Measurements from ENCODE around the gene ALAS1.
"Not testable (repeated sequence)": the region's sequence is repeated elsewhere in the genome, so short reads cannot be mapped to it uniquely, and the experiment has no call there.

The ALAS1 gene

GRCh38 chr3:52197842-52198625 is at the start of gene ALAS1:
TSS of gene ALAS1 (plus strand) at chr3:52198160. CDS start at chr3:52199242, 1,082 bp downstream.
- peak within 1 kb of the TSS; percentile 98 for H3K4me3 Mint-ChIP-seq
- no peaks in the 10 kb centered on the region for H3K27me3 Mint-ChIP-seq
- intact Hi-C loops (cut with micrococcal nuclease): no loop called here
- H3K9me3 Mint-ChIP-seq: no peaks in the 10 kb centered on the region
- peaks cover 36% of the 10 kb centered on the region for H3K36me3 Mint-ChIP-seq (ENCODE audit: low read depth)
- H3K27ac Mint-ChIP-seq: peak within 1 kb of the TSS; percentile 95
- peaks cover 82% of the 10 kb centered on the region for H3K4me1 Mint-ChIP-seq (ENCODE audit: low read depth)

- H3K9me3 Mint-ChIP-seq: no peaks in the 10 kb centered on the region
- H3K4me1 Mint-ChIP-seq (ENCODE audit: low read depth): peaks cover 13% of the 10 kb centered on the region
- no peaks in the 10 kb centered on the region for H3K27me3 Mint-ChIP-seq
- intact Hi-C loops (cut with micrococcal nuclease): no loop called here
- no peak overlapping the region for H3K27ac Mint-ChIP-seq
- H3K4me3 Mint-ChIP-seq: no peak overlapping the region
- peaks cover 26% of the 10 kb centered on the region for H3K36me3 Mint-ChIP-seq (ENCODE audit: low read depth)
Measured at GRCh38 chr3:52149021-52149420, 48.9 kb upstream of the ALAS1 start.

- intact Hi-C loops (cut with micrococcal nuclease): no loop called here
- Mint-ChIP-seq H3K4me3 (no peak overlapping the region), H3K27me3 (no peaks in the 10 kb centered on the region), H3K4me1 (ENCODE audit: low read depth) (peaks cover 12% of the 10 kb centered on the region), H3K27ac (no peak overlapping the region), H3K36me3 (ENCODE audit: low read depth) (peaks cover 32% of the 10 kb centered on the region), H3K9me3 (no peaks in the 10 kb centered on the region)
Measured at GRCh38 chr3:52149726-52150125, 48.2 kb upstream of the ALAS1 start.

- Mint-ChIP-seq H3K9me3 (no peaks in the 10 kb centered on the region), H3K4me1 (ENCODE audit: low read depth) (peaks cover 15% of the 10 kb centered on the region), H3K27ac (no peak overlapping the region), H3K27me3 (no peaks in the 10 kb centered on the region), H3K4me3 (no peak overlapping the region), H3K36me3 (ENCODE audit: low read depth) (peaks cover 29% of the 10 kb centered on the region)
- intact Hi-C loops (cut with micrococcal nuclease): no loop called here
Measured at GRCh38 chr3:52150357-52150756, 47.6 kb upstream of the ALAS1 start.

GRCh38 chr3:52150860-52151259 is 47.1 kb upstream of the ALAS1 start:
- intact Hi-C loops (cut with micrococcal nuclease): no loop called here
- peaks cover 24% of the 10 kb centered on the region for H3K36me3 Mint-ChIP-seq (ENCODE audit: low read depth)
- no peaks in the 10 kb centered on the region for H3K27me3 Mint-ChIP-seq
- H3K9me3 Mint-ChIP-seq: no peaks in the 10 kb centered on the region
- H3K27ac Mint-ChIP-seq: no peak overlapping the region
- no peak overlapping the region for H3K4me3 Mint-ChIP-seq
- peaks cover 15% of the 10 kb centered on the region for H3K4me1 Mint-ChIP-seq (ENCODE audit: low read depth)

- H3K9me3 Mint-ChIP-seq; H3K4me3 Mint-ChIP-seq; H3K27ac Mint-ChIP-seq; H3K27me3 Mint-ChIP-seq; intact Hi-C loops (cut with micrococcal nuclease): not testable (repeated sequence)
- H3K36me3 Mint-ChIP-seq (ENCODE audit: low read depth): peaks cover 20% of the 10 kb centered on the region
- peaks cover 15% of the 10 kb centered on the region for H3K4me1 Mint-ChIP-seq (ENCODE audit: low read depth)
Measured at GRCh38 chr3:52151991-52152390, 46.0 kb upstream of the ALAS1 start.

GRCh38 chr3:52153389-52154096 is 44.4 kb upstream of the ALAS1 start:
- Mint-ChIP-seq H3K27ac (peak overlapping the region; percentile 94), H3K36me3 (ENCODE audit: low read depth) (peaks cover 20% of the 10 kb centered on the region), H3K9me3 (no peaks in the 10 kb centered on the region), H3K4me1 (ENCODE audit: low read depth) (peaks cover 15% of the 10 kb centered on the region), H3K4me3 (peak overlapping the region; percentile 93), H3K27me3 (no peaks in the 10 kb centered on the region)
- intact Hi-C loops (cut with micrococcal nuclease): loop anchor here (2.0 kb wide), 1 partner anchor 49 kb away; no protein-coding TSS in a partner anchor

DNA sequence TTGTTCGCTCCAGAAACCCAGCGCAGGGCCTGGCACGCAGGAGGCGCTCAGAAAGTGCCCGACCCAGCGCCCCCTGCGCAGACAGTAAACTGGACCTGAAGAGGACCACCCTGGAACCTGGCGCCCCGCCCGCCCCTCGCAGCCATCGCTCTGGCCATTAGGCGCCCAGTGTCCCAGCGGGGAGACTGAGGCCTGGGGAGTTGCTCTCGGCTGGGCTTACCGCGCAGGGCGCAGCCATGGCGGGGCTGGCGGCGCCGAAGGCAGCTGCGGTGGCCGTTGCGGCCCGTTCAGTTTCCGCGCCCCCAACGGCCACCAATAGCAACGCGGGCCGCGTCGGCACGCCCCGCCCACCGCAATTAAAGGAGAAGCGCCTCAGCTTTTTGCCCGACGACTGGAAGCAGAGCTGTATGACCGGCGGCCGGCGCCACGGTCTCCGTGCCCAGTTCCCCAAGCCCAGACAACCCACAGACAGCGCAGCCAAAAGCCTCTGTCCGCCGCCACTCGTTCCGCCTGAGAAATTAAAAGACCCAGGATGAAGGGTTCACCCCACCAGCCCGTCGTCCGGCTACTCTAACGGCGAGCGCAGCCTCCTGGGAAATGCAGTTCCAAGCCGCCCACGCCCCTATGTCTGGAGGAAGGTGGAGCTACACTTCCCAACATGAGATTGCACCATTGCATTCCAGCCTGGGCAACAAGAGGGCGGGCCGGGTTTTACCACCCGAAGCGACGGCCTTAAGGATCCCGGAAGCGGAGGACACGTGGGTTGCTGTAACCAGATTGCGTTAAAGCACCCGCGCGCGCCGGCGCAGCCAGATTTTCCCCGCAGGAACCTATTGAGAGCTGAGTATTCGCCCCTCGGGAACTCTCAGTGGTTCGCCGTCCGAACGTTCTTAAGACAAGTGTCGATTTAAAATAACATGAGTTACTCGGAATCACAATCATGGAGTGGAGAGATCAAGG is 43.5 kb upstream of the ALAS1 start, which contains the start of gene POC1A:
POC1A (minus strand) TSS at position 289 of the 960 bp plus-strand sequence; CDS start at position 238, 51 bp downstream.
- Mint-ChIP-seq H3K9me3 (no peaks in the 10 kb centered on the region), H3K4me3 (peak within 1 kb of the TSS; percentile 93), H3K27ac (peak within 1 kb of the TSS; percentile 94), H3K27me3 (no peaks in the 10 kb centered on the region), H3K36me3 (ENCODE audit: low read depth) (peaks cover 14% of the 10 kb centered on the region), H3K4me1 (ENCODE audit: low read depth) (peaks cover 15% of the 10 kb centered on the region)
- intact Hi-C loops (cut with micrococcal nuclease): loop anchor here (2.0 kb wide), 1 partner anchor 48 kb away; no protein-coding TSS in a partner anchor

GRCh38 chr3:52155912-52156311 is 42.0 kb upstream of the ALAS1 start:
- H3K27ac Mint-ChIP-seq: peak overlapping the region; percentile 94
- H3K9me3 Mint-ChIP-seq: no peaks in the 10 kb centered on the region
- H3K27me3 Mint-ChIP-seq: no peaks in the 10 kb centered on the region
- peaks cover 15% of the 10 kb centered on the region for H3K4me1 Mint-ChIP-seq (ENCODE audit: low read depth)
- no peak overlapping the region for H3K4me3 Mint-ChIP-seq
- peaks cover 12% of the 10 kb centered on the region for H3K36me3 Mint-ChIP-seq (ENCODE audit: low read depth)
- intact Hi-C loops (cut with micrococcal nuclease): loop anchor here (2.0 kb wide), 1 partner anchor 47 kb away; no protein-coding TSS in a partner anchor

GRCh38 chr3:52159503-52159902 is 38.5 kb upstream of the ALAS1 start:
- H3K9me3 Mint-ChIP-seq: no peaks in the 10 kb centered on the region
- H3K27me3 Mint-ChIP-seq: no peaks in the 10 kb centered on the region
- intact Hi-C loops (cut with micrococcal nuclease): no loop called here
- H3K36me3 Mint-ChIP-seq (ENCODE audit: low read depth): peaks cover 6% of the 10 kb centered on the region
- peaks cover 5% of the 10 kb centered on the region for H3K4me1 Mint-ChIP-seq (ENCODE audit: low read depth)
- peak overlapping the region; percentile 10 for H3K27ac Mint-ChIP-seq
- H3K4me3 Mint-ChIP-seq: no peak overlapping the region

DNA sequence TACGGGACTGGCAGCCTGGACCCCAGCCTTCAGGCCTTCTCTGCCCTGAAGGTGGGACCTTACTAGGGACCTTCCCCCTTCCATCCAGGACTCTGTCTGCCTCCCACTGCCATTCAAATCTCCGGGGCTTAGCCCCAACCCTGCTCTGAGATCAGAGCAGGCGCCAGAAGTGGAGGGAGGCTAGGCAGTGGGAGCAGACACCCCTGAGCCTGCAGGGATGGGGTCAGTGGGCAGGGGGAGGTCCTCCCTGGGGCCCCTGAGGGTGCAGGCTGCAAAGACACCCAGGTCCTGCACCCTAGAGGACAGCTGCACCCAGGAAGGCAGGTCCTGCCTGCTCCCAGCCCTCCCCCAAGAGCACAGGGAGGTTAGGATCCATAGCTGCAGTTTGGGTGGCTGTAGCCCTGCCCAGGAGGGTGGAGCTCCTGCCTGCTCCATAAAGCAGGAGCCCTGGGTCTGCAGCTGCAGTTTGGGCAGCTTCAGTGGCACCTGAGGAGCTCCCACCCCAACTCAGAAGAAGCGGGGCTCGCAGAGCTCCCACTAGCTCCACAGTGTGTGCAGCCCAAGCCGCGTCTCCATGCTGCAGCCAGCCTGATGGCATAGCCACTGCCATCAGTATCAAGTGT is 35.6 kb upstream of the ALAS1 start:
- intact Hi-C loops (cut with micrococcal nuclease): no loop called here
- Mint-ChIP-seq H3K9me3 (no peaks in the 10 kb centered on the region), H3K27me3 (no peaks in the 10 kb centered on the region), H3K36me3 (ENCODE audit: low read depth) (no peaks in the 10 kb centered on the region), H3K4me1 (ENCODE audit: low read depth) (no peaks in the 10 kb centered on the region), H3K4me3 (no peak overlapping the region), H3K27ac (no peak overlapping the region)

GRCh38 chr3:52167240-52167639 is 30.7 kb upstream of the ALAS1 start:
- Mint-ChIP-seq H3K36me3 (ENCODE audit: low read depth) (no peaks in the 10 kb centered on the region), H3K4me3 (no peak overlapping the region), H3K27me3 (no peaks in the 10 kb centered on the region), H3K9me3 (no peaks in the 10 kb centered on the region), H3K27ac (no peak overlapping the region), H3K4me1 (ENCODE audit: low read depth) (peaks cover 10% of the 10 kb centered on the region)
- intact Hi-C loops (cut with micrococcal nuclease): no loop called here

DNA sequence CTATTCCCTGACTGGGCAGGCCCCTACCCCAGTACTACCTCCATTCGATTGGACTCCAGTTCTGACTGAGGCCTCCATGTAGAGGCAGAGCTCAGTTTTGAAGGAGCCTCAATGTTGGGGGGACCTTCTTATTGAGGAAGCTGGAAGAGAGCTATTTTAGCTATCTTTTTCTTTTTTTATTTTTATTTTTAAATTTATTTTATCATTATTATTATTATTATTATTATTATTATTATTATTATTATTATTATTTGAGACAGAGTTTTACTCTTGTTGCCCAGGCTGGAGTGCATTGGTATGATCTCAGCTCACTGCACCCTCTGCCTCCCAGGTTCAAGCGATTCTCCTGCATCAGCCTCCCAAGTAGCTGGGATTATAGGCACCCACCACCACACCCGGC is 27.7 kb upstream of the ALAS1 start:
- H3K27me3 Mint-ChIP-seq; H3K27ac Mint-ChIP-seq; H3K9me3 Mint-ChIP-seq; H3K4me3 Mint-ChIP-seq; intact Hi-C loops (cut with micrococcal nuclease); H3K36me3 Mint-ChIP-seq (ENCODE audit: low read depth): not testable (repeated sequence)
- H3K4me1 Mint-ChIP-seq (ENCODE audit: low read depth): peaks cover 19% of the 10 kb centered on the region
